ENCODE results near the gene DOCK4. TPM values are rescaled to one million over a fixed set of nuclear protein-coding genes. Genes with fewer than 3 reads are reported as not detected.
"Not testable (repeated sequence)": the region's sequence is repeated elsewhere in the genome, so short reads cannot be mapped to it uniquely, and the experiment has no call there.

Gene DOCK4
- total and polyA plus RNA-seq, 2 experiments from 2014 or later, result 2.1 to 5.0 TPM

- Histone ChIP-seq H3K9me2 (ENCODE audit: insufficient read depth) (no peaks in the 10 kb centered on the region), H3K4me2 (ENCODE audit: unreplicated experiment) (no peak overlapping the region), H3K79me2 (ENCODE audit: insufficient read depth) (no peaks in the 10 kb centered on the region), H2AFZ (no peak overlapping the region), H3K4me3 (no peak overlapping the region), H4K20me1 (ENCODE audit: insufficient read depth) (no peaks in the 10 kb centered on the region), H3K9ac (no peak overlapping the region), H3K9me3 (ENCODE audit: low read depth) (no peaks in the 10 kb centered on the region), H3F3A (ENCODE audit: insufficient read depth) (no peaks in the 10 kb centered on the region), H3K27ac (no peak overlapping the region), H3K36me3 (ENCODE audit: low read depth) (no peaks in the 10 kb centered on the region), H3K4me1 (ENCODE audit: insufficient read depth) (no peaks in the 10 kb centered on the region), H3K27me3 (replicated peaks; ENCODE audit: insufficient read depth) (peaks cover 10% of the 10 kb centered on the region; the same call in 1 of the 2 replicates)
- WGBS, 2 experiments (ENCODE audit: low coverage in 1 of 2, low lambda C conversion rate in 2 of 2, missing lambda C conversion rate in 2 of 2), result 70 to 71% methylated on average over 5 of the region's 5 CpGs
- in situ Hi-C loops (cut with MboI), result no loop called here
- peak; percentile 21 for DNase-seq
- 0 out of 2 replicates have a peak, but pooled peaks have one; percentile 69 for TF ChIP-seq EZH2phosphoT487 (IDR thresholded peaks at IDR 0.05; ENCODE audit: insufficient read depth, low read depth)
- no peak for TF ChIP-seq EZH2 (IDR thresholded peaks at IDR 0.05; ENCODE audit: insufficient read depth, poor library complexity, severe bottlenecking)
Observed at GRCh38 chr7:111919631-111920179, 286.5 kb downstream of the DOCK4 start.

DNA sequence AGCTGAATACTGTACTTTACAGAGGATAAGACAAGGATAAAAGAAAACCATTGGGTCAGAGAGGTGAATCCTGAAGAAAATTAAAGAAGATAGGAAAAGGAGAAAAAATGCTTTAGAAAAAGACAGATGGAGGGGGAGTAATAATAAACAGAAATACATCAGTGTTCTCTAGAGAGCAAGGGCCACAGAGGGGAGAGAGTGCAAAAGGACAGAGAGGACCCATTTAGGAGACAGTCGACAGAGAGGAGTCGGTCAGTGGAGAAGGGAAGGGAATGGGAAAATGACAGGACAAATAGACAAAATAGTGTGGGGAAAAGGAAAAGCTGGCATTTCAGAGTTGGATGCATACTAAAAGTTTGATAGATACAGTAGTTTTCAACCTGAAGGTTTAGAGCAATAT is 287.0 kb downstream of the DOCK4 start:
- Histone ChIP-seq H3K4me1 (ENCODE audit: insufficient read depth) (no peaks in the 10 kb centered on the region), H3K27me3 (replicated peaks; ENCODE audit: insufficient read depth) (peaks cover 10% of the 10 kb centered on the region; the same call in 1 of the 2 replicates), H2AFZ (no peak overlapping the region), H3K9me3 (ENCODE audit: low read depth) (no peaks in the 10 kb centered on the region), H4K20me1 (ENCODE audit: insufficient read depth) (no peaks in the 10 kb centered on the region), H3K4me2 (ENCODE audit: unreplicated experiment) (no peak overlapping the region), H3K27ac (no peak overlapping the region), H3K4me3 (no peak overlapping the region), H3K36me3 (ENCODE audit: low read depth) (no peaks in the 10 kb centered on the region), H3F3A (ENCODE audit: insufficient read depth) (no peaks in the 10 kb centered on the region), H3K79me2 (ENCODE audit: insufficient read depth) (no peaks in the 10 kb centered on the region), H3K9me2 (ENCODE audit: insufficient read depth) (no peaks in the 10 kb centered on the region), H3K9ac (no peak overlapping the region)
- 94 to 97% methylated on average over 2 of the region's 2 CpGs for WGBS, 2 experiments (ENCODE audit: low coverage in 1 of 2, low lambda C conversion rate in 2 of 2, missing lambda C conversion rate in 2 of 2)
- TF ChIP-seq EZH2phosphoT487 (IDR thresholded peaks at IDR 0.05; ENCODE audit: insufficient read depth, low read depth) (no peak), EZH2 (IDR thresholded peaks at IDR 0.05; ENCODE audit: insufficient read depth, poor library complexity, severe bottlenecking) (no peak)
- no peak for DNase-seq
- in situ Hi-C loops (cut with MboI), result no loop called here

- no peak for DNase-seq
- Histone ChIP-seq H3K9me3 (ENCODE audit: low read depth) (no peaks in the 10 kb centered on the region), H3K79me2 (ENCODE audit: insufficient read depth) (no peaks in the 10 kb centered on the region), H3K4me1 (ENCODE audit: insufficient read depth) (no peaks in the 10 kb centered on the region), H3K27me3 (replicated peaks; ENCODE audit: insufficient read depth) (peaks cover 10% of the 10 kb centered on the region; the same call in 1 of the 2 replicates), H2AFZ (no peak overlapping the region), H3K9me2 (ENCODE audit: insufficient read depth) (no peaks in the 10 kb centered on the region), H3K36me3 (ENCODE audit: low read depth) (no peaks in the 10 kb centered on the region), H4K20me1 (ENCODE audit: insufficient read depth) (no peaks in the 10 kb centered on the region), H3K4me2 (ENCODE audit: unreplicated experiment) (no peak overlapping the region), H3K9ac (no peak overlapping the region), H3K27ac (no peak overlapping the region), H3K4me3 (no peak overlapping the region), H3F3A (ENCODE audit: insufficient read depth) (no peaks in the 10 kb centered on the region)
- no peak for TF ChIP-seq EZH2 (IDR thresholded peaks at IDR 0.05; ENCODE audit: insufficient read depth, poor library complexity, severe bottlenecking)
- no peak for TF ChIP-seq EZH2phosphoT487 (IDR thresholded peaks at IDR 0.05; ENCODE audit: insufficient read depth, low read depth)
- in situ Hi-C loops (cut with MboI), result no loop called here
- WGBS, 2 experiments (ENCODE audit: low coverage in 1 of 2, low lambda C conversion rate in 2 of 2, missing lambda C conversion rate in 2 of 2), result 90 to 91% methylated on average over 4 of the region's 4 CpGs
Observed at GRCh38 chr7:111918461-111918860, 287.7 kb downstream of the DOCK4 start.

DNA sequence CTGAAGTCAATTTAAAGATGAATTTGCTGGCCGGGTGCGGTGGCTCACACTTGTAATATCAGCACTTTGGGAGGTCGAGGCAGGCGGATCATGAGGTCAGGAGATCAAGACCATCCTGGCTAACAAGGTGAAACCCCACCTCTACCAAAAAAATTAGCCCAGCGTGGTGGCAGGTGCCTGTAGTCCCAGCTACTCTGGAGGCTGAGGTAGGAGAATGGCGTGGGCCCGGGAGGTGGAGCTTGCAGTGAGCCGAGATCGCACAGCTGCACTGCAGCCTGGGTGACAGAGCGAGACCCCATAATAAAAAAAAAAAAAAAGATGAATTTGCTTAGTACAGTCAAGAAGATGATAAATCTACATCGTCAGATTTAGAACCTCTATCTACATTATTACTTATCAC is 288.8 kb downstream of the DOCK4 start:
- in situ Hi-C loops (cut with MboI); H3K27ac ChIP-seq; H3K4me1 ChIP-seq (ENCODE audit: insufficient read depth); H3F3A ChIP-seq (ENCODE audit: insufficient read depth); H4K20me1 ChIP-seq (ENCODE audit: insufficient read depth); H3K9me2 ChIP-seq (ENCODE audit: insufficient read depth); H3K9ac ChIP-seq; H3K9me3 ChIP-seq (ENCODE audit: low read depth); H3K36me3 ChIP-seq (ENCODE audit: low read depth); H3K4me2 ChIP-seq (ENCODE audit: unreplicated experiment); DNase-seq; H3K27me3 ChIP-seq (replicated peaks; ENCODE audit: insufficient read depth); H2AFZ ChIP-seq; H3K79me2 ChIP-seq (ENCODE audit: insufficient read depth); H3K4me3 ChIP-seq: not testable (repeated sequence)
- WGBS, 2 experiments (ENCODE audit: low coverage in 1 of 2, low lambda C conversion rate in 2 of 2, missing lambda C conversion rate in 2 of 2), result 91 to 95% methylated on average over 11 of the region's 11 CpGs

- H3K4me1 ChIP-seq (ENCODE audit: insufficient read depth), result no peaks in the 10 kb centered on the region
- no peak overlapping the region for H3K4me3 ChIP-seq
- no peaks in the 10 kb centered on the region for H3K9me2 ChIP-seq (ENCODE audit: insufficient read depth)
- WGBS, 2 experiments (ENCODE audit: low coverage in 1 of 2, low lambda C conversion rate in 2 of 2, missing lambda C conversion rate in 2 of 2), result 67 to 70% methylated on average over 3 of the region's 3 CpGs
- no peak overlapping the region for H3K4me2 ChIP-seq (ENCODE audit: unreplicated experiment)
- H3K79me2 ChIP-seq (ENCODE audit: insufficient read depth), result no peaks in the 10 kb centered on the region
- H3K36me3 ChIP-seq (ENCODE audit: low read depth), result no peaks in the 10 kb centered on the region
- H3K9ac ChIP-seq, result no peak overlapping the region
- no peak for TF ChIP-seq EZH2phosphoT487 (IDR thresholded peaks at IDR 0.05; ENCODE audit: insufficient read depth, low read depth)
- no peak for TF ChIP-seq EZH2 (IDR thresholded peaks at IDR 0.05; ENCODE audit: insufficient read depth, poor library complexity, severe bottlenecking)
- H3K9me3 ChIP-seq (ENCODE audit: low read depth), result no peaks in the 10 kb centered on the region
- peaks cover 15% of the 10 kb centered on the region; the same call in 1 of the 2 replicates for H3K27me3 ChIP-seq (replicated peaks; ENCODE audit: insufficient read depth)
- no peaks in the 10 kb centered on the region for H3F3A ChIP-seq (ENCODE audit: insufficient read depth)
- no peak overlapping the region for H3K27ac ChIP-seq
- H4K20me1 ChIP-seq (ENCODE audit: insufficient read depth), result no peaks in the 10 kb centered on the region
- DNase-seq, result no peak
- in situ Hi-C loops (cut with MboI), result no loop called here
- H2AFZ ChIP-seq, result no peak overlapping the region
Observed at GRCh38 chr7:111914291-111914690, 291.9 kb downstream of the DOCK4 start.
